OCI-LY1 (cell line): ENCODE data around the gene C14orf39.
"Not testable (repeated sequence)": the region's sequence is repeated elsewhere in the genome, so short reads cannot be mapped to it uniquely, and the experiment has no call there.

Experiments used
- H2AFZ ChIP-seq: fragments of 200-600 bp; sonication (generic), shearing (Covaris generic); 2 replicates; pipeline ENCODE4 v1.6.0; 2014; ENCODE audit warnings: antibody characterized with exemption, mild to moderate bottlenecking, low read length
- H3F3A ChIP-seq: fragments of 200-600 bp; sonication (generic), shearing (Covaris generic); 2 replicates; pipeline ENCODE4 v1.6.0; 2014; ENCODE audit warnings: mild to moderate bottlenecking, antibody characterized with exemption, low read length, moderate library complexity; ENCODE audit not compliant: insufficient read depth
- H3K27ac ChIP-seq: fragments of 200-600 bp; sonication (generic); 2 replicates; pipeline ENCODE4 v1.5.1; 2014; ENCODE audit warnings: low read length, mixed run types, mild to moderate bottlenecking, low read depth; ENCODE audit not compliant: poor library complexity, severe bottlenecking
- H3K27me3 ChIP-seq: fragments of 200-600 bp; sonication (generic); 2 replicates; pipeline ENCODE4 v1.6.0; 2014; ENCODE audit warnings: antibody characterized with exemption, mild to moderate bottlenecking, low read length, moderate library complexity; ENCODE audit not compliant: insufficient read depth
- H3K36me3 ChIP-seq: fragments of 200-600 bp; sonication (generic); 2 replicates; pipeline ENCODE4 v1.6.1; 2014; ENCODE audit warnings: mild to moderate bottlenecking, antibody characterized with exemption, low read length, moderate library complexity, mixed read lengths; ENCODE audit not compliant: insufficient read depth
- H3K4me1 ChIP-seq: fragments of 200-600 bp; sonication (generic); 2 replicates; pipeline ENCODE4 v1.5.1; 2014; ENCODE audit warnings: mild to moderate bottlenecking, low read length, moderate library complexity; ENCODE audit not compliant: insufficient read depth, severe bottlenecking
- H3K4me2 ChIP-seq: fragments of 200-600 bp; sonication (generic), shearing (Covaris generic); 2 replicates; pipeline ENCODE4 v1.6.1; 2014; ENCODE audit warnings: low read length
- H3K4me3 ChIP-seq: fragments of 200-600 bp; sonication (generic); 2 replicates; pipeline ENCODE4 v1.5.1; 2014; ENCODE audit warnings: low read length, low read depth, mild to moderate bottlenecking, mixed read lengths; ENCODE audit not compliant: poor library complexity, severe bottlenecking
- H3K79me2 ChIP-seq: fragments of 200-600 bp; shearing (Covaris generic); 2 replicates; pipeline ENCODE4 v1.6.1; 2016; ENCODE audit warnings: mixed run types, low read length, mixed read lengths; ENCODE audit not compliant: insufficient read depth
- H3K9ac ChIP-seq: fragments of 200-600 bp; sonication (generic), shearing (Covaris generic); 2 replicates; pipeline ENCODE4 v1.6.1; 2014; ENCODE audit warnings: mild to moderate bottlenecking, low read length, mixed read lengths
- H3K9me2 ChIP-seq: fragments of 200-600 bp; sonication (generic), shearing (Covaris generic); 2 replicates; pipeline ENCODE4 v1.6.1; 2014; ENCODE audit warnings: low read depth, mild to moderate bottlenecking, low read length, mixed read lengths
- H3K9me3 ChIP-seq: fragments of 200-600 bp; shearing (Covaris generic); 2 replicates; pipeline ENCODE4 v1.6.1; 2014; ENCODE audit warnings: low read length, mixed read lengths
- H4K20me1 ChIP-seq: fragments of 200-600 bp; sonication (generic), shearing (Covaris generic); 2 replicates; pipeline ENCODE4 v1.6.0; 2016; ENCODE audit warnings: mild to moderate bottlenecking, low read length; ENCODE audit not compliant: insufficient read depth
- CTCF ChIP-seq: fragments of 200-600 bp; sonication (generic), shearing (Covaris generic); IDR thresholded peaks from 2 replicates; pipeline ENCODE4 v1.5.1; 2017; ENCODE audit warnings: mild to moderate bottlenecking, antibody characterized with exemption, low read length, moderate library complexity, mixed read lengths
- EZH2 ChIP-seq: fragments of 200-600 bp; sonication (generic), shearing (Covaris generic); IDR thresholded peaks from 2 replicates; pipeline ENCODE4 v1.8.0; 2017; ENCODE audit warnings: borderline replicate concordance, mixed run types, mild to moderate bottlenecking, antibody characterized with exemption, low read length, moderate library complexity, mixed read lengths

Gene C14orf39

GRCh38 chr14:60430276-60430675, 55.6 kb downstream of the C14orf39 start:
- Histone ChIP-seq H3K4me2 (no peak overlapping the region), H3K4me1 (no peaks in the 10 kb centered on the region), H3K79me2 (no peaks in the 10 kb centered on the region), H3K9me2 (no peaks in the 10 kb centered on the region), H2AFZ (no peak overlapping the region), H4K20me1 (no peaks in the 10 kb centered on the region), H3K4me3 (no peak overlapping the region), H3K9me3 (no peaks in the 10 kb centered on the region), H3F3A (no peaks in the 10 kb centered on the region), H3K27ac (no peak overlapping the region), H3K27me3 (no peaks in the 10 kb centered on the region), H3K9ac (no peak overlapping the region), H3K36me3 (no peaks in the 10 kb centered on the region)
- TF ChIP-seq EZH2 (no peak), CTCF (no peak)

GRCh38 chr14:60420050-60420449, 65.8 kb downstream of the C14orf39 start:
- Histone ChIP-seq H2AFZ (no peak overlapping the region), H3K9ac (no peak overlapping the region), H3K79me2 (no peaks in the 10 kb centered on the region), H3K9me3 (no peaks in the 10 kb centered on the region), H3K4me3 (no peak overlapping the region), H3K4me2 (no peak overlapping the region), H3F3A (no peaks in the 10 kb centered on the region), H3K27ac (no peak overlapping the region), H3K36me3 (no peaks in the 10 kb centered on the region), H4K20me1 (no peaks in the 10 kb centered on the region), H3K9me2 (no peaks in the 10 kb centered on the region), H3K27me3 (no peaks in the 10 kb centered on the region), H3K4me1 (no peaks in the 10 kb centered on the region)
- no peak for TF ChIP-seq EZH2
- no peak for TF ChIP-seq CTCF

- not testable (repeated sequence) for H3K9me3 ChIP-seq, H3K79me2 ChIP-seq, H4K20me1 ChIP-seq, H3F3A ChIP-seq, H3K27me3 ChIP-seq, H3K4me3 ChIP-seq, H3K36me3 ChIP-seq, H3K9me2 ChIP-seq, H3K4me2 ChIP-seq, H3K9ac ChIP-seq, H2AFZ ChIP-seq, H3K27ac ChIP-seq, H3K4me1 ChIP-seq
These were observed 88.3 kb downstream of the C14orf39 start for GRCh38 chr14:60397550-60397949.

GRCh38 chr14:60396718-60397343, 89.0 kb downstream of the C14orf39 start:
- H4K20me1 ChIP-seq = no peaks in the 10 kb centered on the region
- no peak for TF ChIP-seq EZH2
- TF ChIP-seq CTCF = no peak

More at GRCh38 chr14:60396718-60397343, 89.0 kb downstream of the C14orf39 start:
- no peak overlapping the region for H3K9ac ChIP-seq
- H3K36me3 ChIP-seq = no peaks in the 10 kb centered on the region
- no peaks in the 10 kb centered on the region for H3K9me2 ChIP-seq
- H3K4me2 ChIP-seq = no peak overlapping the region
- no peaks in the 10 kb centered on the region for H3K9me3 ChIP-seq
- H3F3A ChIP-seq = no peaks in the 10 kb centered on the region
- no peaks in the 10 kb centered on the region for H3K79me2 ChIP-seq
- H3K27ac ChIP-seq = no peak overlapping the region
- H2AFZ ChIP-seq = no peak overlapping the region
- H3K4me3 ChIP-seq = no peak overlapping the region
- no peaks in the 10 kb centered on the region for H3K27me3 ChIP-seq
- H3K4me1 ChIP-seq = no peaks in the 10 kb centered on the region
